ENCODE data around the gene FZD7. TPM values are rescaled to one million over a fixed set of nuclear protein-coding genes. Genes with fewer than 3 reads are reported as not detected.

FZD7 gene
- total and polyA plus RNA-seq, 2 of the 8 experiments (the other 6 are each of a cell fraction or from before 2014, with no cell fraction given), result 176 to 246 TPM

DNA sequence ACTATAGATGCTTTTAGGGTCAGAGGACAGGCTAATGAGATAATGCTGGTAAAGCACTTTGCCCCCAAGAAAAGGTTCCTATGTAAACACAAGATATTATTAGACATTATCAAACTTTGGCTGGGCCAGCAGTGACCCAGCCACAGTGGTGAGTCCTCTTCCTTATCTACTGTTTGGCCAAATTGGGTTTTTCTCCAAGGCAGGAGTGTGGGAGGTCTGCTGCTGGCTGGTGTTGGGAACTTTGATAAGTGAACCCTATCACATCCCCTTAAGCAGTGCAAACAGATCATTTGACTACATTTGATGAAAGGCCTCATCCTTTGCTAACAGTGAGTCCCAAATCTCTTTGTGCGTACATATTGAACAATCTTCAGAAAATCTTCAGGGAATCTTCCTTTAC lies 16.2 kb downstream of the FZD7 start (continued):
- TF ChIP-seq BACH1 (IDR thresholded peaks at IDR 0.05; ENCODE audit: low read length), result no peak
- TF ChIP-seq, protein P1, sequence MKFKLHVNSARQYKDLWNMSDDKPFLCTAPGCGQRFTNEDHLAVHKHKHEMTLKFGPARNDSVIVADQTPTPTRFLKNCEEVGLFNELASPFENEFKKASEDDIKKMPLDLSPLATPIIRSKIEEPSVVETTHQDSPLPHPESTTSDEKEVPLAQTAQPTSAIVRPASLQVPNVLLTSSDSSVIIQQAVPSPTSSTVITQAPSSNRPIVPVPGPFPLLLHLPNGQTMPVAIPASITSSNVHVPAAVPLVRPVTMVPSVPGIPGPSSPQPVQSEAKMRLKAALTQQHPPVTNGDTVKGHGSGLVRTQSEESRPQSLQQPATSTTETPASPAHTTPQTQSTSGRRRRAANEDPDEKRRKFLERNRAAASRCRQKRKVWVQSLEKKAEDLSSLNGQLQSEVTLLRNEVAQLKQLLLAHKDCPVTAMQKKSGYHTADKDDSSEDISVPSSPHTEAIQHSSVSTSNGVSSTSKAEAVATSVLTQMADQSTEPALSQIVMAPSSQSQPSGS (IDR thresholded peaks at IDR 0.05; ENCODE audit: low read length), result no peak
- TF ChIP-seq SIN3A (conservative IDR thresholded peaks at IDR 0.05 in 1 of 2, IDR thresholded peaks at IDR 0.05 in 1 of 2; ENCODE audit: low read depth in 1 of 2, low read length in 2 of 2), result no peak
- TF ChIP-seq, protein P2, sequence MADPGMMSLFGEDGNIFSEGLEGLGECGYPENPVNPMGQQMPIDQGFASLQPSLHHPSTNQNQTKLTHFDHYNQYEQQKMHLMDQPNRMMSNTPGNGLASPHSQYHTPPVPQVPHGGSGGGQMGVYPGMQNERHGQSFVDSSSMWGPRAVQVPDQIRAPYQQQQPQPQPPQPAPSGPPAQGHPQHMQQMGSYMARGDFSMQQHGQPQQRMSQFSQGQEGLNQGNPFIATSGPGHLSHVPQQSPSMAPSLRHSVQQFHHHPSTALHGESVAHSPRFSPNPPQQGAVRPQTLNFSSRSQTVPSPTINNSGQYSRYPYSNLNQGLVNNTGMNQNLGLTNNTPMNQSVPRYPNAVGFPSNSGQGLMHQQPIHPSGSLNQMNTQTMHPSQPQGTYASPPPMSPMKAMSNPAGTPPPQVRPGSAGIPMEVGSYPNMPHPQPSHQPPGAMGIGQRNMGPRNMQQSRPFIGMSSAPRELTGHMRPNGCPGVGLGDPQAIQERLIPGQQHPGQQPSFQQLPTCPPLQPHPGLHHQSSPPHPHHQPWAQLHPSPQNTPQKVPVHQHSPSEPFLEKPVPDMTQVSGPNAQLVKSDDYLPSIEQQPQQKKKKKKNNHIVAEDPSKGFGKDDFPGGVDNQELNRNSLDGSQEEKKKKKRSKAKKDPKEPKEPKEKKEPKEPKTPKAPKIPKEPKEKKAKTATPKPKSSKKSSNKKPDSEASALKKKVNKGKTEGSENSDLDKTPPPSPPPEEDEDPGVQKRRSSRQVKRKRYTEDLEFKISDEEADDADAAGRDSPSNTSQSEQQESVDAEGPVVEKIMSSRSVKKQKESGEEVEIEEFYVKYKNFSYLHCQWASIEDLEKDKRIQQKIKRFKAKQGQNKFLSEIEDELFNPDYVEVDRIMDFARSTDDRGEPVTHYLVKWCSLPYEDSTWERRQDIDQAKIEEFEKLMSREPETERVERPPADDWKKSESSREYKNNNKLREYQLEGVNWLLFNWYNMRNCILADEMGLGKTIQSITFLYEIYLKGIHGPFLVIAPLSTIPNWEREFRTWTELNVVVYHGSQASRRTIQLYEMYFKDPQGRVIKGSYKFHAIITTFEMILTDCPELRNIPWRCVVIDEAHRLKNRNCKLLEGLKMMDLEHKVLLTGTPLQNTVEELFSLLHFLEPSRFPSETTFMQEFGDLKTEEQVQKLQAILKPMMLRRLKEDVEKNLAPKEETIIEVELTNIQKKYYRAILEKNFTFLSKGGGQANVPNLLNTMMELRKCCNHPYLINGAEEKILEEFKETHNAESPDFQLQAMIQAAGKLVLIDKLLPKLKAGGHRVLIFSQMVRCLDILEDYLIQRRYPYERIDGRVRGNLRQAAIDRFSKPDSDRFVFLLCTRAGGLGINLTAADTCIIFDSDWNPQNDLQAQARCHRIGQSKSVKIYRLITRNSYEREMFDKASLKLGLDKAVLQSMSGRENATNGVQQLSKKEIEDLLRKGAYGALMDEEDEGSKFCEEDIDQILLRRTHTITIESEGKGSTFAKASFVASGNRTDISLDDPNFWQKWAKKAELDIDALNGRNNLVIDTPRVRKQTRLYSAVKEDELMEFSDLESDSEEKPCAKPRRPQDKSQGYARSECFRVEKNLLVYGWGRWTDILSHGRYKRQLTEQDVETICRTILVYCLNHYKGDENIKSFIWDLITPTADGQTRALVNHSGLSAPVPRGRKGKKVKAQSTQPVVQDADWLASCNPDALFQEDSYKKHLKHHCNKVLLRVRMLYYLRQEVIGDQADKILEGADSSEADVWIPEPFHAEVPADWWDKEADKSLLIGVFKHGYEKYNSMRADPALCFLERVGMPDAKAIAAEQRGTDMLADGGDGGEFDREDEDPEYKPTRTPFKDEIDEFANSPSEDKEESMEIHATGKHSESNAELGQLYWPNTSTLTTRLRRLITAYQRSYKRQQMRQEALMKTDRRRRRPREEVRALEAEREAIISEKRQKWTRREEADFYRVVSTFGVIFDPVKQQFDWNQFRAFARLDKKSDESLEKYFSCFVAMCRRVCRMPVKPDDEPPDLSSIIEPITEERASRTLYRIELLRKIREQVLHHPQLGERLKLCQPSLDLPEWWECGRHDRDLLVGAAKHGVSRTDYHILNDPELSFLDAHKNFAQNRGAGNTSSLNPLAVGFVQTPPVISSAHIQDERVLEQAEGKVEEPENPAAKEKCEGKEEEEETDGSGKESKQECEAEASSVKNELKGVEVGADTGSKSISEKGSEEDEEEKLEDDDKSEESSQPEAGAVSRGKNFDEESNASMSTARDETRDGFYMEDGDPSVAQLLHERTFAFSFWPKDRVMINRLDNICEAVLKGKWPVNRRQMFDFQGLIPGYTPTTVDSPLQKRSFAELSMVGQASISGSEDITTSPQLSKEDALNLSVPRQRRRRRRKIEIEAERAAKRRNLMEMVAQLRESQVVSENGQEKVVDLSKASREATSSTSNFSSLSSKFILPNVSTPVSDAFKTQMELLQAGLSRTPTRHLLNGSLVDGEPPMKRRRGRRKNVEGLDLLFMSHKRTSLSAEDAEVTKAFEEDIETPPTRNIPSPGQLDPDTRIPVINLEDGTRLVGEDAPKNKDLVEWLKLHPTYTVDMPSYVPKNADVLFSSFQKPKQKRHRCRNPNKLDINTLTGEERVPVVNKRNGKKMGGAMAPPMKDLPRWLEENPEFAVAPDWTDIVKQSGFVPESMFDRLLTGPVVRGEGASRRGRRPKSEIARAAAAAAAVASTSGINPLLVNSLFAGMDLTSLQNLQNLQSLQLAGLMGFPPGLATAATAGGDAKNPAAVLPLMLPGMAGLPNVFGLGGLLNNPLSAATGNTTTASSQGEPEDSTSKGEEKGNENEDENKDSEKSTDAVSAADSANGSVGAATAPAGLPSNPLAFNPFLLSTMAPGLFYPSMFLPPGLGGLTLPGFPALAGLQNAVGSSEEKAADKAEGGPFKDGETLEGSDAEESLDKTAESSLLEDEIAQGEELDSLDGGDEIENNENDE (IDR thresholded peaks at IDR 0.05; ENCODE audit: insufficient replicate concordance, low read length), result no peak

Data from H1 (cell line).